Femur (tissue), 1 donor: ENCODE measurements around the gene SEMA5A.

Source experiments
- DNase-seq: peaks from one replicate; pipeline ENCODE4 v3.0.0-alpha.2; 2017

Gene SEMA5A

DNA sequence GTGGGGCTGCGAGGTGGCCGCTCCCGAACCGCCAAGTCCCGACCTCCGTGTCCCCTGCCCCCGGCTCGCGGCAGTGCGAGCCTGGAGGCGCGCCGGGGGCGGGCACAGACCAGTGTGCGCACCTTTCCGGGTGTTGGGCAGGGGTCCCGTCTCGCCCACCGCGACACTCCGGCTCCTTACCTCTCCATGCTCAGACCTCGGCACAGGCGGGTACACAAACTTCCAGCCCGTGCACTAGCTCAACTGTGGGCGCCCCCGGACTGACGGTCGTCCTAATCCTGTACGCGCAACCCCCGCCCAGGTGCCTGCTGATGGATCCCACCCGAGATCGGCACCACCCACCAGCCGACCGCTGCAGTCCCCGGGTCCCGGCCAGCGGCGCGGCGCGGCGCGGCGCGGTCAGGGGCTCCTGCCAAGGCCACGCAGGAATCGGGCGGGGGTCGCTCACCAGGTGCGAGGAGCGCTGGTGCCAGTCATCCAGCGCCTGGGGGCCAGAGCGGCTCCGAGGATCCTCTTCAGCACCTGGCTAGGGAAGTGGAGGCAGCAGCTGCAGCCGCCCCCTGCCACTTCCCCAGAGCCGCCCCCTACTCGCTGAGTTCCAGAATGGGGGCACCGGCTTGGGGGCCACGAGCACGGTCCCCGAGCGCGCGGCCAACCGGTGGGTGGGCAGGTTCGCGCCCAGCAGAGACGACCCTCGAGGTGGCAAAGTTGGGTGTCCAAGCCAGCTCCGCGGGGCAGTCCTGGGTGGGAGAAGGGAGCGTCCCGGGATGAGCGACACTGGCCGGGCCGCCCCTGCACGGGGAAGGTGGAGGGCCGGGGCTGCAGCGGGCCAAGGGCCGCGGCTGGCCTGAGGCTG is 511 bp downstream of the SEMA5A start:
- peak; percentile 44 for DNase-seq

- DNase-seq: peak; percentile 92
These were observed 1.3 kb downstream of the SEMA5A start for GRCh38 chr5:9544502-9545135.

- no peak for DNase-seq
These were observed 1.8 kb downstream of the SEMA5A start for GRCh38 chr5:9544056-9544455.

- DNase-seq: no peak
These were observed 2.5 kb downstream of the SEMA5A start for GRCh38 chr5:9543311-9543920.

GRCh38 chr5:9540791-9541190 is 5.1 kb downstream of the SEMA5A start:
- DNase-seq: no peak

DNA sequence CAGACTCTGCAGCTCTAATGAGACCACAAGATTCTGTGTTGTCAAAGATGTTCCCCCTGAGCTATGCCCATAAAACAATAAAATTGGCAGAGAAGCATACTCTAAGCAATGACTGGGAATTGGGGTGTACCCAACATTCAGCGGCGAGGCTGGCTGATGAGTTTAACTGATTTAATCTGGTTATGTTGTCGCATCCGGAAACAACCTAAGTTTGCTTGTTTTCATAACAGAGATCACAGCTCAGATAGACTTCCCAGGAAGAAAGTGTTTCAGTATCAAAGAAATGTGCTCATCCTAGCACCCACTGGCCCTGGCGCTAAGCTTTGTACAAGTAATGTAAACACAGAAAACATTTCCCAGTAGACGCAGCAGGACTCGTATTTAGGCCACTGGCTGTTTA is 7.4 kb downstream of the SEMA5A start:
- no peak for DNase-seq

DNA sequence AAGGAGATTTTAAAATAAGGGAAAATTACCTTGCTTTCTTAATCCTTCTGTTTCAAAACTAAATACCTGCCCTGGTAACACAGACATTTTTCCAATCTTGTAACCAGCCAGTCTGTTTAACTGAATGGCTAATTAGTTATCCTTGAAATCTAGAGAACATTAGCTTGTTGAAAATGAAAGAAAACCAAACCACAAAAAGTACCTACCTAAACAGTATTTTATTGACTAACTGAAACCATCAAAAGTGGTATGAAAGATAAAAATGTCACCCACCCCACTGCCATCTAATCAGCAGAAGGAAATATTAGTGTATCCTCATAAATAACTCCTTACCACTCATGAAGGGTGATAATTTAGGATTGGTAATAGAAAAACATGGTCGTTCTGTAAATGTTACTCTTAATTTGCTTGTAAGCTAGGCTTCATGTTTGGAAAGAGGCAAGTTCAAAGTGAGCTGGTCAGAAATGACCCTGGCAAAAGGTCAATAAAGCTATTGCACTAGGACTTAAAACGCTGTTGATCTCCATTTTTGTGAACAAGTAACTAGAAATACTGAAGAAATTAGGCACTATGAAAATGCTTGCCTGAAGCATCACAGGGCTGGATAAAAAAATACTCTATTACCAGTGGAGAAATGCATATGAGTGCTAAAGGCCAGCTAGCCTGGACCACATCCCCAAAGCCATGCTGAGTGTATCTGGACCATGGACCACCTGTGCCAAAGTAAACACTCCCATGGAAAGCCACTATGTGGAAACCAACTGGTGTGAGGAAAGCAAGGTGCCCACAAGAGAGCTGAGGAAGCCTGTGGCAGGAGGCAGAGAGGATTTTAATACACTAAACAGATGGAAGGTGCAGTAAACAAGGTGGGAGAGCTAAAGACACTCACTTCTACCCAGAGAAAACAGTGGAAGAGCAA is 8.4 kb downstream of the SEMA5A start:
- no peak for DNase-seq

GRCh38 chr5:9536717-9537116 is 9.2 kb downstream of the SEMA5A start:
- no peak for DNase-seq

DNA sequence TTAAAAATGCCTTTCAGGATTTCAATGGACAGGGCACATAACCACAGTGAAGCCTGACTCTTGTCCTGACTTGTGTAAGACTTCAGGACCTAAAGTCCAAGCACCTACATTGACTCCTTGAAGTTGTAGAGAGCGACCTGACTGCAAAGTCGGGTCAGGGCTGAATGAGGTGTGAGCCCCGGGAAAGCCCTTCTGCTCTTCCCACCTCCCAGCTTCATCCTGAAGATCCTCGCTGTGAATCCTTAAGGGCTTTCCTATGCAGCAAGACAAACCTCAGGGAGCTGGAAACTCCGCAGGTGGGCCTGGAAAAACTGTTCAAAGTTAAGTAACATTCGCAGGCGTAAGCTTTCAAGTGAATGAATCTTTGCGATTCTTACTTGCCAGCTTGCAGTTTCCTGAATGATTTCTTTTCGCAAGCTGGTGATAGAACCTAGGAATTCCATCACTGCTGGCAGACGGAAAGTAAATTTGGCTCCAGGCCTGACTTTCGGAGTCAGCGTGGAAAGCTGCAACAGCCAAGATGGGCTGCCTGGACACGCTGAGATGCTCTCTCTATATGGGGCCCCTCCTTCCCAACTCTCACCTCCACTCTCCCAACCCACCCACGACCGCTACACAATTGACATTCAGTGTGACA is 10.9 kb downstream of the SEMA5A start:
- peak; percentile 41 for DNase-seq

- DNase-seq: no peak
These were observed 12.1 kb downstream of the SEMA5A start for GRCh38 chr5:9533562-9534364.

- DNase-seq: no peak
These were observed 12.8 kb downstream of the SEMA5A start for GRCh38 chr5:9533096-9533495.

- no peak for DNase-seq
These were observed 16.4 kb downstream of the SEMA5A start for GRCh38 chr5:9529513-9529912.

- DNase-seq: no peak
These were observed 16.8 kb downstream of the SEMA5A start for GRCh38 chr5:9529041-9529480.

GRCh38 chr5:9524941-9525340 is 20.9 kb downstream of the SEMA5A start:
- no peak for DNase-seq

GRCh38 chr5:9523090-9523823 is 22.6 kb downstream of the SEMA5A start:
- DNase-seq: no peak

DNA sequence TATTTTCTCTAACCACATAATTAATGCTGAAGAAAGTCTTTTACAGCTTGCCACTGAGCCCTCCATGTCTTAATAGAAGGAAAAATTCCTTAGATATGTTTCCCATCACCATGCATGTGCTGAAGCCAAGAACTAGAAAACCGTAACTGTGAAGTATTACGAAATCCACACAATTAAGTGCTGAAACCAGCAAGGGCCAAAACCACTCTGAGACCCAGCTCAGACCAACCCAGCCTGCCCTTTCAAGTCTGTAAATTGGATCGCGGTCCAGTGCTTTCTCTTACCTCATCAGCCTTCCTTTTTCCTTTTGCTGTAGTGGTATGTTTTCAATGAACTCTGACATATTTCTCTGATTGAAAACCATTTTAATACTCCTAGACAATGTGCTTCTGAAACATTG is 26.3 kb downstream of the SEMA5A start:
- peak; percentile 42 for DNase-seq

GRCh38 chr5:9516591-9516990 is 29.3 kb downstream of the SEMA5A start:
- no peak for DNase-seq

DNA sequence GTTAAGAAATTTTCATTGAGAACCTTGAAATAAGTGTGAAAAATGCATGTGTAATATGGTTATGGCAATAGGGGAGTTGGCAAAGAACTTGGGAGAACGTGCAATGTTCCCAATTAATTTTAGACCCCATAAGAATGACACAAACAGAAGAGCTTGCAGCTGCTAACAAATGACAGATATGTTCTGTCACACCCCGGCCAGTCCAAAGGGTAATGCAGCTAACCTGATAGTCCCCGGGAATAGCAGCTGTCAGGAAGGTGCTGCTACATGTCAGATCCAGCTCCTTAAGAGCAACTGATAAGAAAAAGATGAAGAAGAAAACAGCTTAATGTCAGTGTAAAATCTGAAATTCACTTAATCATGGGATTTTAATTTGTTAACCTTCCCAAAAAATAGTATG is 30.4 kb downstream of the SEMA5A start:
- DNase-seq: peak; percentile 29

DNA sequence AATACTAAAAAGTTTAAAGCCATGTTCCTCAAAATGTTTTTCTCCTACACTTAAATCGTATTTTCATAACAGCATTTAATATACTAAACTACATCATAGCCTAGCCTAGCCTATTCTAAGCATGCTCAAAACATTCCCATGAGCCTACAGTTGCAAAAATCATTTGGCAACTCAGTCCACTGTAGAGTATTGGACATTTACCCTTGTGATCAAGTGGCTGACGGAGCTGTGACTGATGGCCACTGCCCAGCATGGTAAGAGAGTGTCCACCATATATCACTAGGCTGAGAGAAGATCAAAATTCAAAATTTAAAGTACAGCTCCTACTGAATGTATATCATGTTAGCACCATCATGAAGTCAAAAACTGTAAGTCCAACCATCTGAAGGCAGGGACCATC is 30.9 kb downstream of the SEMA5A start:
- no peak for DNase-seq

DNA sequence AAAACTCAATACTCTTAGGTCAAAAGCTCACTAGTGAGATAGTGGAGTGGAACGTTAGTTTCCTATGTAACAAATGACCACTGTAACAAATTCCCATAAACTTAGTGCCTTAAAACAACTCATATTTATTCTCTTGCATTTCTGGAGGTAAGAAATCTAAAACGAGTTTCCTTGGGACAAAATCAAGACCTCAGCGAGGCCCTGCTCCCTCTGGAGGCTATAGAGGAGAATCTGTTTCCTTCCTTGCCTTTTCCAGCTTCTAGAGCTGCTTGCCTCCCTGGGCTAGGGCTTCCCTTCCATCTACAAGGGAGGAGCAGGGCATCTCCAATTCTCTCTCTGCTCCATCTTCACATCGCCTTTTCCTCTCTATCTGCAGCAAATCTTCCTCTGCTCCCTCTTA is 32.0 kb downstream of the SEMA5A start:
- DNase-seq: no peak

DNA sequence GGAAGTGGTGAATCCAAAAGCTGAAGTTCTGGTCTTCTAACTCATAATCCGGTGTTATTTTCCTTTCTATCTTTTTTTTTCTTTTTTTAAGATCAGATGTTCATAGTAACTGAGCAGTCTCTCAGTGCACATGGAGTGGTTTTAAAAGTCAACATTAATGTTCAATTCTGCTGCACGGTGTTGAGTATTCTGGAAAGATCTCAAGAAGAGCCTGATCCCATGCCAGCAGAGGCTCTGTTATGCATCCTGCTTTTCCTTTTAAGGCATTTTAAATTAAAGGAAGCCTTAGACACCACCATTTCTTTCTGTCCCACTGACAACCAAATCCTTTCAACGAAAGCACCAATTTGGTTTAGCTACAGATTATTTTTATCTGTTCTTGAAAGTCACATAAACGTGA is 33.4 kb downstream of the SEMA5A start:
- DNase-seq: peak; percentile 48
